RPMI7951 (cell line): ENCODE measurements around the gene HYPK. TPM values are rescaled to one million over a fixed set of nuclear protein-coding genes. Genes with fewer than 3 reads are reported as not detected.

Source experiments
- DNase-seq: peaks from one replicate; pipeline ENCODE4 v3.0.0-alpha.2; 2012; ENCODE audit warnings: low read depth
- total RNA-seq: library from RNA; depleted of rRNA; stranded (reverse); fragments of >200 nt; shearing (Covaris generic); gene quantifications from 2 replicates; pipeline ENCODE4 v1.2.3, GENCODE V29; 2014; rRNA removed

Gene HYPK
- total RNA-seq, 1 experiment from 2014 or later = 18.4 TPM

DNA sequence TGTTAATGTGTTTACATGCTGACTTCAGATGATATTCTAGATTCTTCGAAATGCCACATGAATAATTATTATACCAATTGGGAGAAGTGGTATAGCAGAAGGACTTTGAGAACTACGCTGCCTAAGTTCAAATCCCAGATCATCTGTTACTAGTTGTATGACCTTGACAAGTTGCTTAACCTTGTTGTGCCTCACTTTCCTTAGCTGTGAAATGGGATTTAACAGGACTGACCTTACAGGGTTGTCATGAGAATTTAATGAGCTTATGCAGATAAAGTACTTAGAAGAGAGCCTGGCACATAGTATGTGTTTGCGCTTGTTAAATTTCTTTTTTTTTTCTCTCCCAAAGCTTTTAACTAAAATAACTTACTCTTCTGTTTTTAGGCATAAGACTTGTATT, 50.9 kb downstream of the HYPK start:
- no peak for DNase-seq

DNA sequence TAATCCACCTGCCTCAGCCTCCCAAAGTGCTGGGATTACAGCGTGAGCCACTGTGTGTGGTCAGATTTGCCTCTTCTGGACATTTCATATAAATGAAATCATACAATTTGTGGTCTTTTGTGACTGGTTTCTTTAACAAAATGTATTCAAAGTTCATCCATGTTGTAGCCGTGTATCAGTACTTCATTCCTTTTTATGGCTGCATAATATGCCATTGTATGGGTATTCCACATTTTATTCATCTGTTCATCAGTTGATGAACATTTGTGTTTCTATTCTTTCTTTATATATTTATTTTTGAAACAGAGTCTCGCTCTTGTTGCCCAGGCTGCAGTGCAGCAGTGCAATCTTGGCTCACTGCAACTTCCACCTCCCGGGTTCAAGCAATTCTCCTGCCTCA, 52.2 kb downstream of the HYPK start:
- no peak for DNase-seq

Other genes with a start within 250 kb of the HYPK start
- gene PPIP5K1, start 210.4 kb upstream of the HYPK start, total RNA-seq = 16.7 and 16.9 TPM in 2 replicates
- gene CKMT1B, start 206.6 kb upstream of the HYPK start, total RNA-seq = not detected in 2 replicates
- not detected in 2 replicates for gene STRC, start 181.8 kb upstream of the HYPK start, total RNA-seq
- gene CATSPER2, start 151.8 kb upstream of the HYPK start, total RNA-seq = 0.60 and 1.9 TPM in 2 replicates
- gene CKMT1A, start 106.7 kb upstream of the HYPK start, total RNA-seq = 0.24 TPM in 1 of 2 replicates, not detected in the other
- 303 and 323 TPM in 2 replicates for gene PDIA3, start 54.2 kb upstream of the HYPK start, total RNA-seq
- 1.2 and 4.3 TPM in 2 replicates for gene ELL3, start 23.6 kb upstream of the HYPK start, total RNA-seq
- gene SERF2, start 8.3 kb upstream of the HYPK start, total RNA-seq = 1,696 and 1,842 TPM in 2 replicates
- not detected in 2 replicates for gene SERINC4, start 379 bp upstream of the HYPK start, total RNA-seq
- gene MFAP1, start 24.1 kb downstream of the HYPK start, total RNA-seq = 43.5 and 46.4 TPM in 2 replicates
- gene WDR76, start 26.4 kb downstream of the HYPK start, total RNA-seq = 52.4 and 58.3 TPM in 2 replicates